Suprapubic skin (tissue), 4 donors: ENCODE data around the gene CSNK1A1L.

Source experiments
- CTCF ChIP-seq, 2 donors: fragments of 200-600 bp in 1 of 2; fragments of 450-650 bp in 1 of 2; sonication (generic) in 1 of 2; IDR thresholded peaks; one replicate each; pipeline ENCODE4 v1.5.1; 2016 to 2019; ENCODE audit warnings: antibody characterized with exemption in 2 of 2, mild to moderate bottlenecking in 1 of 2, moderate library complexity in 1 of 2
- POLR2A ChIP-seq, 2 donors: fragments of 450-650 bp; IDR thresholded peaks; one replicate each; pipeline ENCODE4 v1.6.1; 2017; ENCODE audit warnings: antibody characterized with exemption in 2 of 2, mild to moderate bottlenecking in 2 of 2, moderate library complexity in 2 of 2
- POLR2AphosphoS5 ChIP-seq, 3 donors: sonication (generic); formaldehyde crosslinking; IDR thresholded peaks; one replicate each; pipeline ENCODE4 v1.6.1; 2017; ENCODE audit warnings: antibody characterized with exemption in 3 of 3

GRCh38 chr13:37094099-37094498 lies 11.4 kb downstream of the CSNK1A1L start:
- no peak for TF ChIP-seq POLR2A (IDR thresholded peaks at IDR 0.05)
- TF ChIP-seq CTCF (IDR thresholded peaks at IDR 0.05): no peak
- TF ChIP-seq POLR2AphosphoS5 (IDR thresholded peaks at IDR 0.05): no peak
